HepG2 (cell line): ENCODE measurements around the gene C11orf68. TPM values are rescaled to one million over a fixed set of nuclear protein-coding genes. Genes with fewer than 3 reads are reported as not detected.
"Not testable (repeated sequence)": the region's sequence is repeated elsewhere in the genome, so short reads cannot be mapped to it uniquely, and the experiment has no call there.

Experiments used
- ATAC-seq: fragments of 200-7000 bp; cut with Tn5 transposase; 3 replicates; pipeline ENCODE4 v1.9.1; 2020; ENCODE audit warnings: mild to moderate bottlenecking, moderate library complexity
- BruUV-seq: library from RNA; stranded (reverse); fragments of 400-500 nt; replicated peaks from 2 replicates; lab custom pipeline; 2021; lab: Mats Ljungman, UMichigan
- CTCF ChIA-PET: fragments of 300-600 bp; formaldehyde crosslinking; extraction: SDS; loops from one replicate; lab custom pipeline; 2021; ENCODE audit warnings: low total read pairs, inconsistent platforms, low intra/inter-chr PET ratio; lab: Yijun Ruan, JAX
- POLR2A ChIA-PET: fragments of 350-600 bp; sonication (Branson Sonifier 250); formaldehyde crosslinking; loops from one replicate; lab custom pipeline; 2020; ENCODE audit warnings: antibody characterized with exemption, inconsistent platforms; lab: Yijun Ruan, JAX
- DNase-seq: peaks from one replicate; pipeline ENCODE4 v3.0.0-alpha.2; 2015; ENCODE audit warnings: low spot score
- FAIRE-seq: peaks from 3 replicates; lab custom pipeline; 2011; peaks lifted over from hg19 to GRCh38; lab: Jason Lieb, UNC
- H2AFZ ChIP-seq: one replicate; pipeline ENCODE4 v1.6.1; 2011; ENCODE audit warnings: low read length, inconsistent platforms
- H3K27ac ChIP-seq: fragments of 300-600 bp; 3 replicates; pipeline ENCODE4 v1.8.0; 2011; ENCODE audit warnings: mixed run types, mild to moderate bottlenecking, mixed read lengths, low read length, inconsistent platforms; ENCODE audit not compliant: insufficient read depth; ENCODE audit errors: extremely low read length
- H3K27me3 ChIP-seq, 2 experiments: fragments of 200-600 bp in 1 of 2; 2 replicates in 1 of 2; 3 replicates in 1 of 2; pipeline versions ENCODE4 v1.6.0 to v1.8.0; 2011; ENCODE audit warnings: low read length in 2 of 2, mild to moderate bottlenecking in 2 of 2, moderate library complexity in 2 of 2, inconsistent platforms in 1 of 2; ENCODE audit not compliant: insufficient read depth in 2 of 2, control insufficient read depth in 1 of 2
- H3K36me3 ChIP-seq, 2 experiments: fragments of 200-600 bp in 1 of 2; replicated peaks in 1 of 2; 2 replicates in 1 of 2; 3 replicates in 1 of 2; pipeline versions ENCODE4 v1.5.1 to v1.8.0; 2011; ENCODE audit warnings: low read length in 2 of 2, inconsistent platforms in 1 of 2; ENCODE audit not compliant: insufficient read depth in 2 of 2, control insufficient read depth in 1 of 2
- H3K4me1 ChIP-seq: 2 replicates; pipeline ENCODE4 v1.5.1; 2012; ENCODE audit warnings: low read length, inconsistent platforms; ENCODE audit not compliant: insufficient read depth
- H3K4me2 ChIP-seq: 2 replicates; pipeline ENCODE4 v1.6.0; 2011; ENCODE audit warnings: low read depth, low read length, inconsistent platforms
- H3K4me3 ChIP-seq, 3 experiments: fragments of 200-600 bp in 1 of 3; sonication (generic), shearing (Covaris generic) in 1 of 3; replicated peaks in 1 of 3; 2 replicates each; pipeline ENCODE4 v1.5.1; 2011 to 2016; ENCODE audit warnings: low read length in 3 of 3, inconsistent platforms in 2 of 3, low read depth in 2 of 3, mild to moderate bottlenecking in 2 of 3, control low read depth in 1 of 3, mixed read lengths in 1 of 3; ENCODE audit not compliant: insufficient read depth in 1 of 3
- H3K79me2 ChIP-seq: one replicate; pipeline ENCODE4 v1.6.1; 2011; ENCODE audit warnings: low read length, inconsistent platforms; ENCODE audit not compliant: insufficient read depth
- H3K9ac ChIP-seq: 2 replicates; pipeline ENCODE4 v1.6.0; 2011; ENCODE audit warnings: mild to moderate bottlenecking, low read depth, low read length, inconsistent platforms; ENCODE audit not compliant: insufficient read depth
- H3K9me3 ChIP-seq: 2 replicates; pipeline ENCODE4 v1.5.1; 2012; ENCODE audit warnings: mild to moderate bottlenecking, low read length
- H4K20me1 ChIP-seq: 2 replicates; pipeline ENCODE4 v1.6.0; 2011; ENCODE audit warnings: inconsistent platforms, mild to moderate bottlenecking, low read length, moderate library complexity; ENCODE audit not compliant: insufficient read depth
- CBX1 ChIP-seq: IDR thresholded peaks from one replicate; pipeline ENCODE4 v1.6.1; 2016; ENCODE audit warnings: antibody characterized with exemption, low read depth
- NKX3-1 ChIP-seq: sonication (generic); formaldehyde crosslinking; IDR thresholded peaks from 2 replicates; pipeline ENCODE4 v1.5.0; 2020; ENCODE audit warnings: missing genetic modification reagents
- NR2F6 ChIP-seq, 2 experiments: IDR thresholded peaks; 2 replicates each; pipeline ENCODE4 v1.6.1; 2016; ENCODE audit warnings: antibody characterized with exemption in 1 of 2, mild to moderate bottlenecking in 1 of 2
- SAP130 ChIP-seq: IDR thresholded peaks from 2 replicates; pipeline ENCODE4 v1.6.1; 2016; ENCODE audit warnings: low read depth
- SOX13 ChIP-seq, 3 experiments: fragments of 450-650 bp in 1 of 3; sonication (generic) in 1 of 3; formaldehyde crosslinking in 1 of 3; IDR thresholded peaks in 2 of 3; conservative IDR thresholded peaks in 1 of 3; 2 replicates each; pipeline versions ENCODE4 v1.5.0 to v1.6.1; 2016 to 2020; ENCODE audit warnings: antibody characterized with exemption in 1 of 3, mild to moderate bottlenecking in 1 of 3, missing compliant biosample characterization in 1 of 3, missing genetic modification reagents in 1 of 3, moderate library complexity in 1 of 3
- ZNF264 ChIP-seq: sonication (generic); formaldehyde crosslinking; IDR thresholded peaks from 2 replicates; pipeline ENCODE4 v1.4.0; 2020; ENCODE audit warnings: missing genetic modification reagents
- WGBS: methylation state at CpG from one replicate; pipeline ENCODE4 v1.1.6; 2017; ENCODE audit warnings: low lambda C conversion rate; 5-methylcytosine and 5-hydroxymethylcytosine counted together
- in situ Hi-C: cut with HindIII; loops from 2 replicates; pipeline ENCODE4 v1.10.0; 2017; ENCODE audit warnings: low pct_unique_long_range_greater_than_20kb; ENCODE audit not compliant: extremely low pct_ligation_motif_present
- intact Hi-C: fragments of 100-400 bp; cut with micrococcal nuclease; formaldehyde crosslinking; loops from one replicate; pipeline ENCODE4 v1.10.0; 2022; ENCODE audit not compliant: unreplicated experiment
- polyA plus RNA-seq, 8 experiments: library from polyadenylated mRNA; depleted of rRNA in 3 of 8; stranded (reverse) in 7 of 8; unstranded in 1 of 8; fragments of >200 nt; fragmentation: Illumina TruSeq in 4 of 8; extraction: Trizol in 4 of 8; gene quantifications; 2 replicates each; pipeline versions ENCODE4 v1.2.1 to v1.2.3, GENCODE V29; 2011 to 2016; ENCODE audit warnings: low read depth in 4 of 8, missing spikeins in 1 of 8, mixed read lengths in 1 of 8; ENCODE audit not compliant: insufficient read depth in 1 of 8
- total RNA-seq, 5 experiments: library from RNA; depleted of rRNA; stranded (reverse); fragments of >200 nt; fragmentation: Illumina TruSeq; extraction: Trizol; gene quantifications; 2 replicates each; pipeline ENCODE4 v1.2.3, GENCODE V29; 2016; ENCODE audit warnings: low read depth in 1 of 5
- TF ChIP-seq, protein P1 (sequence below): sonication (generic); formaldehyde crosslinking; IDR thresholded peaks from 2 replicates; pipeline ENCODE4 v1.5.1; 2020; ENCODE audit warnings: mild to moderate bottlenecking, missing genetic modification reagents, moderate library complexity
- TF ChIP-seq, protein P2 (sequence below): sonication (generic); formaldehyde crosslinking; IDR thresholded peaks from 2 replicates; pipeline ENCODE4 v1.4.0; 2020; ENCODE audit warnings: mild to moderate bottlenecking, low read depth, missing genetic modification reagents
- TF ChIP-seq, protein P3 (sequence below): sonication (generic); formaldehyde crosslinking; conservative IDR thresholded peaks from 2 replicates; pipeline ENCODE4 v1.5.0; 2020; ENCODE audit warnings: missing genetic modification reagents

C11orf68 gene
- total and polyA plus RNA-seq, 2 of the 13 experiments (the other 11 are each of a cell fraction or from before 2014, with no cell fraction given): 8.4 to 28.3 TPM

DNA sequence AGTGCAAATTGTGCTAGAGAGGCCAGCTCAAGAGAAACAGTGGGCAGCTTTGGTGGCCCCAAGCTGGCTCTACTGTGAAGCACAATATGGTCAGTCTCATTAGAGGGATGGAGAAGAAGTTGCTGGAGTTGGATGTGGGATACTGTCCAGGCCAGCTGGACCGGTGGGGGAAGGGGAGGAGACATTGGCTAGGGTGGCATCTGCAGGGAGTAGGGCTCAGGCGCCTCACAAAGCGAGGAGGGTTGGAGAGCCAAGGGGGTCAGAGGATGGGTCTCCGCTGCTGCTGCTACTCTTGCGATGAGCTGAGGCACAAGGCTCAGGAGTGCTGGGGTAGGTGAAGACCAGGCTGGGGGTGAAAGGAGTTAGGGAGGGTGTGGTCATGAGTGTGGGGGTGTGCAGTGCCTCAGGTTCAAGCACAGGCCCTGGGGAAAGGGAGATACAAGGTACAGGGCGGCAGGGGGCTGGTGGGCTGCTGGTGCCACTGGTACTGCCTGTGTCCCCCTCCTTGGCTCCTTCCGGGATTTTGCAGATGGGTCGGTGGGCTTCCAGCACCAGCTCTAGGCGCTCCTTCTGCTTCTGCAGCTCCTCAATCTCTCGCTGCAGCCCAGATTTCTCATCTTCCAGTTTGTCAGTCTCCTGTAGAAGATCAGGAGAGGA is 26.1 kb downstream of the C11orf68 start (continued):
- TF ChIP-seq, protein P1, sequence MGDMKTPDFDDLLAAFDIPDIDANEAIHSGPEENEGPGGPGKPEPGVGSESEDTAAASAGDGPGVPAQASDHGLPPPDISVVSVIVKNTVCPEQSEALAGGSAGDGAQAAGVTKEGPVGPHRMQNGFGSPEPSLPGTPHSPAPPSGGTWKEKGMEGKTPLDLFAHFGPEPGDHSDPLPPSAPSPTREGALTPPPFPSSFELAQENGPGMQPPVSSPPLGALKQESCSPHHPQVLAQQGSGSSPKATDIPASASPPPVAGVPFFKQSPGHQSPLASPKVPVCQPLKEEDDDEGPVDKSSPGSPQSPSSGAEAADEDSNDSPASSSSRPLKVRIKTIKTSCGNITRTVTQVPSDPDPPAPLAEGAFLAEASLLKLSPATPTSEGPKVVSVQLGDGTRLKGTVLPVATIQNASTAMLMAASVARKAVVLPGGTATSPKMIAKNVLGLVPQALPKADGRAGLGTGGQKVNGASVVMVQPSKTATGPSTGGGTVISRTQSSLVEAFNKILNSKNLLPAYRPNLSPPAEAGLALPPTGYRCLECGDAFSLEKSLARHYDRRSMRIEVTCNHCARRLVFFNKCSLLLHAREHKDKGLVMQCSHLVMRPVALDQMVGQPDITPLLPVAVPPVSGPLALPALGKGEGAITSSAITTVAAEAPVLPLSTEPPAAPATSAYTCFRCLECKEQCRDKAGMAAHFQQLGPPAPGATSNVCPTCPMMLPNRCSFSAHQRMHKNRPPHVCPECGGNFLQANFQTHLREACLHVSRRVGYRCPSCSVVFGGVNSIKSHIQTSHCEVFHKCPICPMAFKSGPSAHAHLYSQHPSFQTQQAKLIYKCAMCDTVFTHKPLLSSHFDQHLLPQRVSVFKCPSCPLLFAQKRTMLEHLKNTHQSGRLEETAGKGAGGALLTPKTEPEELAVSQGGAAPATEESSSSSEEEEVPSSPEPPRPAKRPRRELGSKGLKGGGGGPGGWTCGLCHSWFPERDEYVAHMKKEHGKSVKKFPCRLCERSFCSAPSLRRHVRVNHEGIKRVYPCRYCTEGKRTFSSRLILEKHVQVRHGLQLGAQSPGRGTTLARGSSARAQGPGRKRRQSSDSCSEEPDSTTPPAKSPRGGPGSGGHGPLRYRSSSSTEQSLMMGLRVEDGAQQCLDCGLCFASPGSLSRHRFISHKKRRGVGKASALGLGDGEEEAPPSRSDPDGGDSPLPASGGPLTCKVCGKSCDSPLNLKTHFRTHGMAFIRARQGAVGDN: no peak

DNA sequence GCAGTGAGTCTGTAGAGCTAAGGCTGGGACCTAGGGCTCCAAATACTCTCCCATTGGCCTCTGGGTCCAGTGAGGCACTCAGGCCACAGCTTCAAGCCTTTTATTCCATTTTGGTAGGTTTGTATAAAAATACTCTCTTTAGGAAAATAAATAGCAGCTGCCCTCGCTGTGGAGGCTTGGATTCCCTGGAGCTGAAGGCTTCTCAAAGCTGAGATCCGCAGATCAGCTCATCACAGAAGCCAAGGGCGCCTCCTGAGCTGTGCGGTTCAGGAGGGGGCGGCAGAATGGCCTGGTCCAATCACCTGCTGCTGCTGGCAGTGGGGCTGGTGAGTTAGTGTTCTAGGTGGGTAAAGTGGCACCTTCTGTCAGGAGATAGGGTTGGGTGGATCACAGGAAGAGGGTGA is 26.7 kb downstream of the C11orf68 start:
- Histone ChIP-seq H3K36me3 (peaks cover 6 to 18% of the 10 kb centered on the region in 2 experiments; a peak in 4 of 5 replicates), H3K4me1 (peaks cover 52% of the 10 kb centered on the region), H3K4me2 (peak overlapping the region; percentile 99), H3K27ac (peak overlapping the region; percentile 77), H3K79me2 (peaks cover 21% of the 10 kb centered on the region), H3K4me3 (peak overlapping the region in 2 of 3 experiments; percentile 77 to 91; a peak in 3 of 6 replicates), H3K9ac (peak overlapping the region; percentile 90)
- H2AFZ ChIP-seq; in situ Hi-C loops; H4K20me1 ChIP-seq; ATAC-seq; intact Hi-C loops; H3K27me3 ChIP-seq; BruUV-seq; DNase-seq; H3K9me3 ChIP-seq; TF ChIP-seq NR2F6 (CRISPR knock-in tag; IDR thresholded peaks at IDR 0.05); SOX13 (IDR thresholded peaks at IDR 0.05): not testable (repeated sequence)
- ChIA-PET POLR2A (interaction anchor here (0.6 to 7.6 kb wide), 12 partner anchors 8 to 420 kb away, joined by 3 to 95 read pairs (median 13); partner anchors contain the start of genes BANF1, C11orf68, EFEMP2 and FOSL1), CTCF (interaction anchor here (6.9 kb wide), 1 partner anchor 97 kb away, joined by 63 read pairs; no protein-coding TSS in a partner anchor)
- FAIRE-seq: peak; percentile 75
- 63% methylated on average over 5 of the region's 5 CpGs for WGBS
- 0 out of 2 replicates have a peak, but pooled peaks have one; percentile 8 for TF ChIP-seq NR2F6 (IDR thresholded peaks at IDR 0.05)
- 0 out of 4 replicates have a peak, but pooled peaks of 1 of the 2 experiments have one; percentile 2 for TF ChIP-seq SOX13 (CRISPR knock-in tag; conservative IDR thresholded peaks at IDR 0.05 in 1 of 2, IDR thresholded peaks at IDR 0.05 in 1 of 2)
- peak; percentile 51; the same call in 1 of the 2 replicates for TF ChIP-seq NKX3-1 (CRISPR knock-in tag)
- TF ChIP-seq, protein P2, sequence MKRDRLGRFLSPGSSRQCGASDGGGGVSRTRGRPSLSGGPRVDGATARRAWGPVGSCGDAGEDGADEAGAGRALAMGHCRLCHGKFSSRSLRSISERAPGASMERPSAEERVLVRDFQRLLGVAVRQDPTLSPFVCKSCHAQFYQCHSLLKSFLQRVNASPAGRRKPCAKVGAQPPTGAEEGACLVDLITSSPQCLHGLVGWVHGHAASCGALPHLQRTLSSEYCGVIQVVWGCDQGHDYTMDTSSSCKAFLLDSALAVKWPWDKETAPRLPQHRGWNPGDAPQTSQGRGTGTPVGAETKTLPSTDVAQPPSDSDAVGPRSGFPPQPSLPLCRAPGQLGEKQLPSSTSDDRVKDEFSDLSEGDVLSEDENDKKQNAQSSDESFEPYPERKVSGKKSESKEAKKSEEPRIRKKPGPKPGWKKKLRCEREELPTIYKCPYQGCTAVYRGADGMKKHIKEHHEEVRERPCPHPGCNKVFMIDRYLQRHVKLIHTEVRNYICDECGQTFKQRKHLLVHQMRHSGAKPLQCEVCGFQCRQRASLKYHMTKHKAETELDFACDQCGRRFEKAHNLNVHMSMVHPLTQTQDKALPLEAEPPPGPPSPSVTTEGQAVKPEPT (CRISPR knock-in tag): 0 out of 2 replicates have a peak, but pooled peaks have one; percentile 17
- peak; percentile 0 for TF ChIP-seq CBX1
- TF ChIP-seq, protein P3, sequence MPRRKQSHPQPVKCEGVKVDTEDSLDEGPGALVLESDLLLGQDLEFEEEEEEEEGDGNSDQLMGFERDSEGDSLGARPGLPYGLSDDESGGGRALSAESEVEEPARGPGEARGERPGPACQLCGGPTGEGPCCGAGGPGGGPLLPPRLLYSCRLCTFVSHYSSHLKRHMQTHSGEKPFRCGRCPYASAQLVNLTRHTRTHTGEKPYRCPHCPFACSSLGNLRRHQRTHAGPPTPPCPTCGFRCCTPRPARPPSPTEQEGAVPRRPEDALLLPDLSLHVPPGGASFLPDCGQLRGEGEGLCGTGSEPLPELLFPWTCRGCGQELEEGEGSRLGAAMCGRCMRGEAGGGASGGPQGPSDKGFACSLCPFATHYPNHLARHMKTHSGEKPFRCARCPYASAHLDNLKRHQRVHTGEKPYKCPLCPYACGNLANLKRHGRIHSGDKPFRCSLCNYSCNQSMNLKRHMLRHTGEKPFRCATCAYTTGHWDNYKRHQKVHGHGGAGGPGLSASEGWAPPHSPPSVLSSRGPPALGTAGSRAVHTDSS (CRISPR knock-in tag): 0 out of 2 replicates have a peak, but pooled peaks have one; percentile 32
- peak; percentile 4; the same call in 1 of the 2 replicates for TF ChIP-seq ZNF264 (CRISPR knock-in tag)
- 0 out of 2 replicates have a peak, but pooled peaks have one; percentile 33 for TF ChIP-seq SAP130
